Activated CD8-positive, alpha-beta memory T cell treated with anti-CD3 and anti-CD28 coated beads, Interleukin-2, amount 10 ng/mL, durations not matched to agents 7 days and 5 days (primary cell): Measurements from ENCODE around the gene LRRC2. TPM values are rescaled to one million over a fixed set of nuclear protein-coding genes. Genes with fewer than 3 reads are reported as not detected.

ENCODE experiments used
- ATAC-seq: fragments of 150-1000 bp; cut with Tn5 transposase; one replicate; pipeline ENCODE4 v1.10.0; 2021; ENCODE audit warnings: moderate library complexity
- CTCF ChIA-PET: fragments of 350-600 bp; sonication (Branson Sonifier 250); formaldehyde crosslinking; loops from one replicate; lab custom pipeline; 2021; ENCODE audit warnings: antibody characterized with exemption; lab: Charles Lee
- DNase-seq: peaks from one replicate; pipeline ENCODE4 v3.0.0-alpha.2; 2020
- H3K27ac Mint-ChIP-seq: one replicate; pipeline ENCODE4 v1.8.0; 2021; ENCODE audit warnings: mild to moderate bottlenecking, mixed read lengths
- H3K27me3 Mint-ChIP-seq: one replicate; pipeline ENCODE4 v1.8.0; 2021; ENCODE audit warnings: mixed read lengths
- H3K36me3 Mint-ChIP-seq: one replicate; pipeline ENCODE4 v1.8.0; 2021; ENCODE audit warnings: mild to moderate bottlenecking, mixed read lengths
- H3K4me1 Mint-ChIP-seq: one replicate; pipeline ENCODE4 v1.8.0; 2021; ENCODE audit warnings: mixed read lengths
- H3K4me3 Mint-ChIP-seq: one replicate; pipeline ENCODE4 v1.8.0; 2021; ENCODE audit warnings: mild to moderate bottlenecking, moderate library complexity, mixed read lengths
- H3K9me3 Mint-ChIP-seq: one replicate; pipeline ENCODE4 v1.8.0; 2022; ENCODE audit warnings: low read depth, mixed read lengths
- total RNA-seq, 2 experiments: library from RNA; stranded (reverse); gene quantifications; one replicate each; pipeline ENCODE4 v1.2.3, GENCODE V29; 2021

Gene LRRC2
- total RNA-seq, 2 experiments from 2014 or later: 0.07 TPM; not detected in 1

- Mint-ChIP-seq H3K36me3 (no peaks in the 10 kb centered on the region), H3K27me3 (peaks cover 27% of the 10 kb centered on the region), H3K9me3 (no peaks in the 10 kb centered on the region), H3K4me1 (no peaks in the 10 kb centered on the region), H3K27ac (no peak overlapping the region), H3K4me3 (no peak overlapping the region)
- no peak for DNase-seq
- CTCF ChIA-PET: interaction anchor here (1.0 to 12.1 kb wide), 4 partner anchors 59 to 147 kb away, joined by 3 to 294 read pairs (median 116); no protein-coding TSS in a partner anchor
- no peak for ATAC-seq
Observed at GRCh38 chr3:46482632-46483350, 83.3 kb downstream of the LRRC2 start.

GRCh38 chr3:46481636-46482035 is 84.5 kb downstream of the LRRC2 start:
- no peaks in the 10 kb centered on the region for H3K9me3 Mint-ChIP-seq

GRCh38 chr3:46480491-46481195 is 85.5 kb downstream of the LRRC2 start:
- Mint-ChIP-seq H3K27me3 (peaks cover 30% of the 10 kb centered on the region), H3K9me3 (no peaks in the 10 kb centered on the region), H3K36me3 (no peaks in the 10 kb centered on the region), H3K4me3 (no peak overlapping the region), H3K27ac (no peak overlapping the region), H3K4me1 (no peaks in the 10 kb centered on the region)
- CTCF ChIA-PET: interaction anchor here (1.0 to 12.1 kb wide), 4 partner anchors 8 to 149 kb away, joined by 3 to 294 read pairs (median 6); no protein-coding TSS in a partner anchor
- DNase-seq: no peak
- no peak for ATAC-seq

More at GRCh38 chr3:46481636-46482035, 84.5 kb downstream of the LRRC2 start:
- DNase-seq: no peak
- Mint-ChIP-seq H3K27ac (no peak overlapping the region), H3K4me1 (no peaks in the 10 kb centered on the region), H3K4me3 (no peak overlapping the region), H3K36me3 (no peaks in the 10 kb centered on the region), H3K27me3 (peaks cover 29% of the 10 kb centered on the region)
- no peak for ATAC-seq
- CTCF ChIA-PET: interaction anchor here (1.0 to 12.1 kb wide), 3 partner anchors 11 to 148 kb away, joined by 3 to 294 read pairs (median 3); no protein-coding TSS in a partner anchor

- H3K27me3 Mint-ChIP-seq: peaks cover 39% of the 10 kb centered on the region
- H3K36me3 Mint-ChIP-seq: peaks cover 7% of the 10 kb centered on the region
- CTCF ChIA-PET: interaction anchor here (1.2 to 12.1 kb wide), 3 partner anchors 9 to 150 kb away, joined by 3 to 294 read pairs (median 8); no protein-coding TSS in a partner anchor
- no peak for ATAC-seq
- H3K4me1 Mint-ChIP-seq: no peaks in the 10 kb centered on the region
- H3K9me3 Mint-ChIP-seq: peaks cover 3% of the 10 kb centered on the region
- no peak overlapping the region for H3K4me3 Mint-ChIP-seq
- no peak for DNase-seq
- H3K27ac Mint-ChIP-seq: no peak overlapping the region
Observed at GRCh38 chr3:46479696-46480095, 86.4 kb downstream of the LRRC2 start.

GRCh38 chr3:46479021-46479420 is 87.1 kb downstream of the LRRC2 start:
- H3K4me3 Mint-ChIP-seq: no peak overlapping the region
- no peak overlapping the region for H3K27ac Mint-ChIP-seq
- no peak for DNase-seq
- H3K9me3 Mint-ChIP-seq: peaks cover 6% of the 10 kb centered on the region
- H3K4me1 Mint-ChIP-seq: no peaks in the 10 kb centered on the region
- H3K27me3 Mint-ChIP-seq: peaks cover 45% of the 10 kb centered on the region
- no peak for ATAC-seq
- CTCF ChIA-PET: no interaction called here
- peaks cover 10% of the 10 kb centered on the region for H3K36me3 Mint-ChIP-seq

- Mint-ChIP-seq H3K27me3 (peaks cover 49% of the 10 kb centered on the region), H3K27ac (no peak overlapping the region), H3K4me3 (no peak overlapping the region), H3K36me3 (peaks cover 10% of the 10 kb centered on the region), H3K4me1 (no peaks in the 10 kb centered on the region), H3K9me3 (peaks cover 8% of the 10 kb centered on the region)
- CTCF ChIA-PET: no interaction called here
- DNase-seq: no peak
- no peak for ATAC-seq
Observed at GRCh38 chr3:46478341-46478740, 87.8 kb downstream of the LRRC2 start.

- H3K9me3 Mint-ChIP-seq: peaks cover 8% of the 10 kb centered on the region
- no peak for ATAC-seq
- peaks cover 55% of the 10 kb centered on the region for H3K27me3 Mint-ChIP-seq
- H3K27ac Mint-ChIP-seq: no peak overlapping the region
- H3K36me3 Mint-ChIP-seq: peaks cover 10% of the 10 kb centered on the region
- DNase-seq: no peak
- CTCF ChIA-PET: interaction anchor here (1.0 kb wide), 1 partner anchor 16 kb away, joined by 3 read pairs; no protein-coding TSS in a partner anchor
- H3K4me3 Mint-ChIP-seq: no peak overlapping the region
- no peaks in the 10 kb centered on the region for H3K4me1 Mint-ChIP-seq
Observed at GRCh38 chr3:46477756-46478155, 88.3 kb downstream of the LRRC2 start.

- no peak overlapping the region for H3K4me3 Mint-ChIP-seq
- CTCF ChIA-PET: interaction anchor here (1.0 to 2.6 kb wide), 2 partner anchors 11 to 16 kb away, joined by 3 to 12 read pairs; no protein-coding TSS in a partner anchor
- no peak for ATAC-seq
- H3K9me3 Mint-ChIP-seq: peaks cover 8% of the 10 kb centered on the region
- H3K4me1 Mint-ChIP-seq: no peaks in the 10 kb centered on the region
- no peak overlapping the region for H3K27ac Mint-ChIP-seq
- H3K27me3 Mint-ChIP-seq: peaks cover 58% of the 10 kb centered on the region
- peak; percentile 28 for DNase-seq
- peaks cover 10% of the 10 kb centered on the region for H3K36me3 Mint-ChIP-seq
Observed at GRCh38 chr3:46477145-46477544, 89.0 kb downstream of the LRRC2 start.

- CTCF ChIA-PET: interaction anchor here (3.1 kb wide), 1 partner anchor 16 kb away, joined by 11 read pairs; no protein-coding TSS in a partner anchor
- Mint-ChIP-seq H3K36me3 (peaks cover 10% of the 10 kb centered on the region), H3K9me3 (peaks cover 8% of the 10 kb centered on the region), H3K27ac (no peak overlapping the region), H3K4me1 (no peaks in the 10 kb centered on the region), H3K4me3 (no peak overlapping the region), H3K27me3 (peaks cover 47% of the 10 kb centered on the region)
- ATAC-seq: no peak
- peak; percentile 22 for DNase-seq
Observed at GRCh38 chr3:46472736-46473135, 93.4 kb downstream of the LRRC2 start.

GRCh38 chr3:46471371-46471914 is 94.7 kb downstream of the LRRC2 start:
- Mint-ChIP-seq H3K27ac (no peak overlapping the region), H3K27me3 (peaks cover 41% of the 10 kb centered on the region), H3K4me1 (no peaks in the 10 kb centered on the region), H3K9me3 (peaks cover 8% of the 10 kb centered on the region), H3K4me3 (no peak overlapping the region), H3K36me3 (peaks cover 10% of the 10 kb centered on the region)
- DNase-seq: peak; percentile 11
- ATAC-seq: no peak
- CTCF ChIA-PET: interaction anchor here (3.1 kb wide), 1 partner anchor 18 kb away, joined by 11 read pairs; no protein-coding TSS in a partner anchor

GRCh38 chr3:46470831-46471230 is 95.3 kb downstream of the LRRC2 start:
- peaks cover 8% of the 10 kb centered on the region for H3K9me3 Mint-ChIP-seq
- ATAC-seq (no peak), DNase-seq (peak; percentile 23)
- H3K27me3 Mint-ChIP-seq: peaks cover 45% of the 10 kb centered on the region
- no peaks in the 10 kb centered on the region for H3K4me1 Mint-ChIP-seq
- H3K36me3 Mint-ChIP-seq: peaks cover 10% of the 10 kb centered on the region
- H3K27ac Mint-ChIP-seq: no peak overlapping the region
- CTCF ChIA-PET: no interaction called here
- H3K4me3 Mint-ChIP-seq: no peak overlapping the region

GRCh38 chr3:46469680-46470357 is 96.3 kb downstream of the LRRC2 start:
- CTCF ChIA-PET: interaction anchor here (1.0 kb wide), 1 partner anchor 89 kb away, joined by 3 read pairs; no protein-coding TSS in a partner anchor
- Mint-ChIP-seq H3K4me3 (no peak overlapping the region), H3K27ac (no peak overlapping the region), H3K27me3 (peaks cover 46% of the 10 kb centered on the region), H3K4me1 (no peaks in the 10 kb centered on the region), H3K36me3 (peaks cover 4% of the 10 kb centered on the region), H3K9me3 (peaks cover 6% of the 10 kb centered on the region)
- no peak for ATAC-seq
- peak; percentile 12 for DNase-seq
